NCI-H128 (cell line): ENCODE results near the gene PSAT1.

Experiments
- DNase-seq: peaks from one replicate; lab custom pipeline; 2025; ENCODE audit not compliant: unreplicated experiment; lab: John Stamatoyannopoulos, UW

PSAT1 gene

DNA sequence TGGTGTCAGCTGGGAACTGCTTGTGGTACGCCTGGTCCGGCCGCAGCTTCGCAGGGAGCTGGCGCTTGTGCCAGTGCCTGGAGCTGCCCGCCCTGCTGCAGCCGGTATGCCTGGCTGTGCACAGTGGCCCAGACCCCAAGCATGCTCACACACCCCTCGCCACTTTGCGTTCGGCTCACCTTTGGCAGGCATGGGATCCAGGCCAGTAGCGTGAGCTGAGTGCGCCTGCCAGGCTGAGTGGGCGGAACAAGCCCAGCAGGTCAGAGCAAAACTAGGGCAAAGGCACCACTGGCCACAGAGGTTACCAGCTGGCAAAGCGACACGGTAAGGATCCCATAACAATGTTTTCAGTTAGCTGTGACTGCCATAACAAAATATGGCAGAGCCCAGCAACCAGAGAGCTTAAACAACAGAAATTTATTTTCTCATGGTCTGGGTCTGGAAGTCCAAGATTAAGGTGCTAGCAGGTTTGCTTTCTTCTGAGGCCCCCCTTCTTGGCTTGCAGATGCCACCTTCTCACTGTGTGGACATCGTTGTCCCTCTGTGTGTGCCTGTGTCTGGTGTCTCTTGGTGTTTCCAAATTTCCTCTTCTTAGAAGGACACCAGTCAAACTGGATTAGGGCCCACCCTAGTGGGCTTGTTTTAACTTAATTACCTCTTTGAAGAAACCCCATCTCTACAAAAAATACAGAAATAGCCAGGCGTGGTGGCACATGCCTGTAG is 61.6 kb downstream of the PSAT1 start:
- no peak for DNase-seq

DNA sequence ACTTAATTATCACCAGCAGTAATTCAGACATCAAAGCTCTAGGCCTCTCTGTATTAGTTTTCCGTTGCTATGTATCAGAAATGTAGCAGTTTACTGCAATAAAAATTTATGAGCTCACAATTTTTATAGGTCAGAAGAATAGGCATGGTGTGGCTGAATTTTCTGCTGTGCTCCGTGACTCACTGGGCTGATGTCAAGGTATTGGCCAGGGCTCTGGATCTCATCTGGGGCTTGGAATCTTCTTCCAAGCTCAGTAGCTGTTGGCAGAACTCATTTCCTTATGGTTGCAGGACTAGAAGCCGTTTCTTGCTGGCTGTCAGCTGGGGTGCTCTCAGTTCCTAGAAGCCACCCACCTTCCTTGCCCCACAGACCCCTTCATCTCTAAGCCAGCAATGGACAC is 66.3 kb downstream of the PSAT1 start:
- DNase-seq = no peak

DNA sequence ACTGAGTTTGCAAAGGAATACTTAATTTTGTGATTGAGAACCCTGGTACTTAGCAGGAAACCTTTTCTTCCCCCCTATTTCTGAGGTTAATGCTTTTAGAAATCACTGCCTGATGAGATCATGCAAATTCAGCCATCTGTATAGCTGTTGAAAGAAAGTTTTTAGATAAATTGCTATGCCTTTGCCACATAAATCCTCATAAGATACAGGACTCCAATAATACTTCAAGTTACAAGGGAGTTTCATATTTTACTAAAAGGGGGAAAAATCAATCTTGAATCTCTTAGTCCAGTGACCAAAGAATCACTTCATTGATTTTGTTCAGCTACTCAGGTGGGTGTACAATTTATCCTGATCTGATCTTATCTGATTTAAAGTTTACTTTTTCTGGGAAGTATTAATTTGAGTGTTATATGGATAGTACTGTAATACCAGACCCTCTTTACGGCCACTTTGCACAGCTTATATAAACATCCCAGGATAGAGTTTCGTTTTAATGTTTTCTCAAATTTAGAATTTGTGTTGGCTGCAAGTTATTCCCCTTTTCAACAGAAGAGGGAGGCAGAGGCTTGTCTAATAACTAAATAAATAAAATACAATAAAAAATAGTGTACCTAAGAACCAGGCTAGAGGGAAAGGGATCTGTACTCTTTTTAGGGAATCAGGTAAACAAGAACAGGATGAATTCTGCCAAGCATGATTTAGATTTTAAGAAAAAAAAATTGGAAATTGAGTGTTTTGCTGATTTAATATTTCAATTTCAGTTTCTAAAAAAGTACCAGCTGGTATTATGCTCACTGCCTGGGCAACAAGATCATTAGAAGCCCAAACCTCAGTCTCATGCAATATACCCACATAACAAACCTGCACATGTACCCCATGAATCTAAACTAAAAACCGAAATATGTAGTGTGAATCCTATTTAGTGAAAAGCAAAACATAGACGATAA is 69.1 kb downstream of the PSAT1 start:
- peak; percentile 5 for DNase-seq

DNA sequence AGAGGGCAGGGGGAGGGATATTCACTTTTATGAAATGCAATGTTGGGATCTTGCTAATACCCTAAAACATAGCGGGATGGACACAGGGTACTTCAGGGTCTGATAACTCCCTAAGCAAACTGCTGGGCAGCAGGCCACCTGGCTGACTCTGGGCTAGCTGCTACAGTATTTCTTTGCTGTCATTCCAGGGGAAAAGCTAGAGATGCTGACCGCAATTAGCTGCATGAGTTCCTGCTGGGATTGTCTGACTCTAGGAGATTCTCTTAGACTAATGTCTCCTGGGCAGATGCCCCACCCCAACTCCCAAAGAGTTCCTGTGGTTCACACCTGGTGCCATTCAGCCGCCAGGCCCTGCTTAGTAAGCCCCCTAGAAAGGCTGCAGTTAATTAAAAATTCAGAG is 69.9 kb downstream of the PSAT1 start:
- DNase-seq = no peak

DNA sequence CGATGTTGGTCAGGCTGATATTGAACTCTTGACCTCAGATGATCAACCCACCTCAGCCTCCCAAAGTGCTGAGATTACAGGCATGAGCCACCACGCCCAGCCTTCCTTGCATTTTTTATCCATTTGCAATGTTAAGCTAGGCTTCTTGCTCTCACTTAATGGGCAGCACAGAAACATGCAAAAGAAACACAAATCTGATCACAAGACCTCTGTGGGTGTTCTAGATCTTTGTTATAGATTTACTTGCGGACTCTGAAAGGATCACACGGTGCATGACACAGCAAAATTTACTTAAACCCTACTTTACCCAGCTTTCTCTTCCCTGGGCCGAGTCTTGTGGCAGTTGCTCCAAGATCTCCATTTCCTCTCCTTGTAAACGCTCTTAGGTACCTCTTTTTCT is 71.3 kb downstream of the PSAT1 start:
- DNase-seq = no peak

DNA sequence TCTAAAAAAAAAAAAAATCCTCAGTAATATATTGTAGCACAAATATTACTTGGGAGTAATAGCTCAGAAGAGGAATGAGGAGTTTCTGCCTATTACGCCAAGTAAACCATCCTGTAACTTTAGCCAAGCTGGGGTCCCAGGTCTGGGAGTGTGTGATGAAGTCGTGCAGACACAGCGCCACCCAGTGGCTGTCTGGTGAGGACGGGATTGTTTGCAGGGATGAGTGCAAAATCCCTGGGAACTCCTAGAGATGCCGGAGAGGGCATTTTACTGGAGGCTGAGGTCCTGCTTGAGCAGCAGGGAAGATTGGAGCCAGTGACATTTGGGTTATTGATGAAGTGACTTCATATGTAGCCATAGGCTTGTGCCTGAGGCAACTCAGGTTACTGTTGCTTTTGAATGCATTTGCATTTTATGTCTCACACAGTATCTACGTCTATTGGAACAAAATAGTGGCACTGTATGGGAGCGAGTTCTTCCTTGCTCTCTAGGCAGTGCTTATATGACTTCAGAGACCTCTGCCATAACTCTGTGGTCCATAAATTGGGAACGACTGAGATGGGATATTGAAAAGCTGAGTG is 72.8 kb downstream of the PSAT1 start:
- peak; percentile 14 for DNase-seq

DNA sequence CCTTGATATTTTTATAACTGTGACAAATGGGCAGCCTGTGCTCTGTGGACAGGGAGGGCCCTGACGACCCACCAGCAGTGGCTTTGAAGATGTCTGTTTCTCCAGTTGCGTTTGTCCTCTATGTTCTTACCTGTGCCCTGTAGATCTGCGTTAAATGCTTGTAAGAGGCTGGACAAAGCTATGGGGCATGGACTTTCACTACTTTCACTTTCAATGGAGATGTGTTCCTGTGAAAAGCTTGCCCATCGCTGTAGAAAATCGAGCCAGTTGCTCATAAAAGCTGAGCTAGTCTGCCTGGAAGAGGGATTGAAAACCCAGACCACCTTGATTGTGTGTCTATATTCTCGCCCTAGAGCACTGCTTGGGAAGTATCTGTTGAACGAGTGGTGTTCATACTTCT is 74.1 kb downstream of the PSAT1 start:
- DNase-seq = no peak

DNA sequence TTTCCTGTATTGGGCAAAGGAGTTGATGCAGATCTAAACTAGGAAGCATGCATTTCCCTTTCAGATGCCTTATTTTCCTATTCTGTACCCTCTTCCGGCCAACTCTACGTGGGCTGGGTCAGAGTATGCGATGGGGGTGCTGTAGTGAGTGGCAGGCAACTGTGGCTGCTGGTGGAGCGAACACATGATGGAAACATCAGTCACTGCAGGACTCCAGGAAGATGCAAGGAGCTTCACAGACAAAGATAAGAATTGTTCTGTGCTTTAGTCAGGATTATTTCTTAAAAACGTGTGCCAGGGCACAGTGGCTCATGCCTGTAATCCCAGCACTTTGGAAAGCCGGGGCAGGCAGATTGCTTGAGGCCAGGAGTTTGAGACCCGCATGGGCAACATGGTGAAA is 75.1 kb downstream of the PSAT1 start:
- no peak for DNase-seq
